HL-60/S4 treated with retinoic acid at 250 ng/mL for 4 days and 3 days (cell line): Measurements from ENCODE around the gene XCR1.

Experiments
- in situ Hi-C: fragments of 300-500 bp; cut with MboI; formaldehyde crosslinking; loops from 2 replicates; pipeline ENCODE4 v1.7.0; 2022; ENCODE audit warnings: low sequenced_read_pairs

XCR1 gene

GRCh38 chr3:45986303-45986982 is 40.8 kb downstream of the XCR1 start:
- in situ Hi-C loops = no loop called here

GRCh38 chr3:45985532-45986302 is 41.6 kb downstream of the XCR1 start:
- in situ Hi-C loops = no loop called here

DNA sequence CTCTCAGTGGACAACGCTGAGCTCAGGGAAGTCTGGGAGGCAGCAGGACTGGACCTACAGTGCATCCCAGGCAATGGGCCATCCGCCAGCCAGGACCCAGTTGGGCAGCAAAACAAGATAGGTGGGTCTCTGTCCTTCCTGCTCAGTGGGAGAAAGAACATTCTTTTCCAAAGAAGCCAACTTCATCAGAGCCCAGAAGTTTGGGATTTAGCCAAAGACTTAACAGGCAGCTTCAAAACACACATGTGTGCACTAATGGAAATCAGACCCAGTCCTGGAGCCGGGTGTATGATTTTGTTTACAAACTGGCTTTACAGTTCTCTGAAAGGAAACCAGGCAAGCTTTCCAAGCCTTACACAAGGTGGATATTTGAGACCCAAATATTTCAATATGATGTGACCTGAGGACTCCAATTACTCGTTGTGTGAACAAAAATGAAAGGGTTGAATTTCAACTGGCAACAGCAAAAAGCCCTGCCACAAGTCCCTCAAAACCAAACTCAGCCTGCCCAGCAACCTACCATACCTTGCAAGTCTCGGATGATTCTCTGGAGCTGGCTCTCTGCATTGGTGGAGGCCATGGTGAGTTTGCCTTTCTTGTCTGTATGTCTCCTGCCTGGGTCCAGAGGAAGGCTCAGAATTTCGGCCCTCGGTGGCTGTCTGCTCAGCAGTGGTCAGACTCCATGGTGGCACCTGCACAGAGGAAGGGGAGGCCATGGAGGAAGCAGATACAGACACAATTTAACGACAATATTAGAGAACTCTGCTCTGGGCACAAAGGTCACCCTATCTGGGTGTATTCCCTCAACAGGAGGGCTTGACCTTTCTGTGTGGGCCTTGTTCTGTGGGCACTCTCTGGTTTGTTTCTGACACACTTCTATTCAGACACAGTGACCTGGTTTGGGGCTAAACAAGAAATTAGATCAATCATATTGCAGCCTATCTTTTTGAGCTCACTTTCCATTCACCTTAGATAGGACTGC is 42.7 kb downstream of the XCR1 start:
- in situ Hi-C loops = no loop called here

GRCh38 chr3:45983770-45984169 is 43.5 kb downstream of the XCR1 start:
- in situ Hi-C loops = no loop called here

DNA sequence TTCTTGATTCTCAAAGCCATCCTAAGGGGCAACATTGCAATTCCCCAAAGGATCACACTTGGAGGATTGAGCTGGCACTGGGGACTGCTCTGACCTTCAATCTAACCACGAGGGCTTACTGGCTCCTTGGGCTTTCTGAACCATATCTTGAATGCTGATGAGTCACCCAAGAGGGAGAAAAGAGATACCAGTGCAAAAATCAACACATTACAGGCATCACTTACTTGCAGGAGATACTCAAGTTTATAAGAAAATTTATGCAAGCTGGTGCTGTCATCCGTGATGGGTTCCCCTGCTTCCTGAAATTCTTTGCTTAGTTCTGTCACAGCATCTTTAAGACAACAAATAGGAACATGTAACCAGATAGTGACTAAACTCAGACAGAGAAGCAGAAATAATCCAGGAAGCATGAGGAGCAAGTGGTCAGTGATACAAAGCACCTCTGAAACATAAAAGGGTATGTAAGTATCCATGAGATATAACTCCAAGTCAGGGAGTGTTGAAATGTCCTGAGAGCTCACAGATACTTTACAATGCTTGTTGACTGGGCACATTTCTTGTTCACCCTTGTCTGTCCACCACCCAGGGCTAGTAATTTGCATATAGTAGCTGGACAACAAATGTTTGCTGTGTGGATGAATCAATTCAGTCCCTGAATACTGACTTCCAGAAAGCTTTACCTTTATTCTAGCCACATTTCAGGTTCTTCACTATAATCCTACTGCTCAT is 45.8 kb downstream of the XCR1 start:
- in situ Hi-C loops = no loop called here

DNA sequence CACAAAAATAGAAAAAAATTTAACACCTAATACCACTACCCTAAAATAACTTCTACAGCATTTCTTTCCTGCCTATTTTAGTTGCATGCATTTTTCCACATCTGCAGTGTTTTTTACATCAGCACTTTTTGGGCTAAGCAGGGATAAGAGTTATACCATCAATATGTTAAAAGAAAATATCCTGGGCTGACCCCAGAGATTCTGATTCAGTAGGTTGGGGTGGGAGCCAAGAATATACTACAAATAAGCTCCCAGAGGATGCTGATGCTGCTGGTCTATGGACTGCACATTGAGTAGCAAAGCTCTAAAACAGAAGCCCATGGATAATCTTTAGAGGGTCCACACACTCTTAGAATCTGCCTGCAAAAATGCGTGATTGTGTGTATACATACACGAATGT is 46.5 kb downstream of the XCR1 start:
- in situ Hi-C loops = no loop called here

GRCh38 chr3:45980229-45980813 is 47.0 kb downstream of the XCR1 start:
- in situ Hi-C loops = no loop called here

DNA sequence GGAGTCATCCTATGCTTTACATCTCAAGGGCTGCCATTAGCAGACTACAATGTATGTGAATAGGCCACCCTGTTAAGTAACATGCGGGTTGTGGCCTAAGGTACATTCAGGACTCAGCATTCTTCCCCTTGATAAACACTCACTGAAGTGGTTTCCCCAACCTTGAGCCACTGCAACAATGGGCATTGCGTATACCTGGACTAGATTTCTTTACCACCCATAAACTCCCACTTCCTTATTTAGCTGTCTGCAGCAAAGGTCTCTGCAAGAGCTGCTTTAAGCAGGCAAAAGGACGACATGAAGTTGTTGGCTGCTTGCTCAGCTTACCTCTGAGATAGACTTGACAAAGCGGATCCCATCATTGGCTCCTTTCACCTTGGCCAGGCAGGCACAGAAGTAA is 47.9 kb downstream of the XCR1 start:
- in situ Hi-C loops = no loop called here

DNA sequence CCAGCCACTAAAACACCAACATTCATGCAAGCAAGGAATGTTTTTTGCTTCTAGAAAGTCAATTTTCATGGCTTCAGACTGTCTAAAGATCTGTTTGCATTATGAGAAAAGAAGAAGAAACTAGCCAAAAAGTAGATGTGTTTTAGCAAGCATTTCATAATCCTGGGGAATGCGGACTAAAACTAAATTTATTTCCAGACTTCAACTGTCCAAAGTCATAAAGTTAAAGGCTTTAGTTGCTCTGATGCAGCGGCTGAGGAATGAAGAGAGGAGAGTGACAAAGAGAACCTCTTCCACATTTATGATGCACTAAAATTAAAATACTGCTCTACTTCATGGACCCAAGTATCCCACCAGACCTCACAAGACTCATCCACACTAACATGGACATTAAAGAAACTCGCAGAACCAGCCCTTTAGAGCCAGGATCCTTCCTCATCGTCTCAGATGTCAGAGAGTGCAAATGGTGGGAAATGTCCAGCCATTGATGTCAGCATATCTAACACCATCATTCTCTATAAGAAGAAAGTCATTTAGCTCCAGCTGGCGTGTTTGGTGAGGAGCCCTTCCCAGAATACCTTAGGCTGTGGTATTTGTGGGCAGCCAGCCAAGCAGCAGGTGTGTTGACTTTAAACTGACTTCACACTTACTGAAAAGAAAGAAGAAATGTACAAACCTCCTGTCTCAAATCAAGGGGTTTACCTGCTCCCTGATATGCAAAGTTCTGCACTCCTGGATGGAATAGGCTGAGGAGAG is 49.1 kb downstream of the XCR1 start:
- in situ Hi-C loops = no loop called here

GRCh38 chr3:45976191-45977091 is 50.8 kb downstream of the XCR1 start:
- in situ Hi-C loops = no loop called here

DNA sequence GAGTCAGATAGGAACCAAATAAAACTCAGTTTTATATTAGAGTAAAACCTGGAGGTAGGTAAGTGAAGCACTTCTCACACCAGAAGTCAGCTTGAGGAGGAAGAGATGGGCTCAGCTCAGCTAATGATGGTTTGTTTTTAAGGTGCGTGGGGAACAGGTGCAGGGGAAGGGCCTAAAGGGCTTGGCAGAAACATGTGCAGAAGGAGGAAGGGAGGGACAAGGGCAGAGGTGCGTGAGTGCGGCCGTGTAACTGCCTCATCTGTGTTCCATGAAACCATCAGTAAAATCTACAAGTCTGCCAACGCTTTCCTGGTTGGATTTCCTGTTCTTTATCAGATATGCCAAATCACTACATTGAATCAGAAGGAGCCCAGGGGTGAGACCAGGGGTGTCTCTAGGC is 51.6 kb downstream of the XCR1 start:
- in situ Hi-C loops = no loop called here

DNA sequence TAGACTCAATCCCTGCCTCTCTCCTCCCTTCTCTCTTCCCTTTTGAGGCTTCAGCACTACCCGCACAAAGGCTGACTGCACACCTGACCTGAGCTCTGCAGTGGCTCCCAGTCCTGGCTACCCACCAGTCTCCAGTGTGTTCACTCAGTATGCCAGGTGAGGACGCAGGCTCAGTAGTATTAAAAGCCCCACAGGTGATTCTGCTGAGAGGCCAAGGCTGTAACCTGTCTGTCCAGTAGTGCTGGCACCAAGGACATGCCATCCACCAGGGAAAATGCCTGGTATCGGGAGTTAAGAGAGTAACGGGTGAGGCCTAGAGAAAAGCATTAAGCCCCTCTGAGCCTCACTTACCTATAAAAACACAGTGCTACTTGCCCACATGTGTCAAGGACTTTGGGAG is 52.6 kb downstream of the XCR1 start:
- in situ Hi-C loops = no loop called here

DNA sequence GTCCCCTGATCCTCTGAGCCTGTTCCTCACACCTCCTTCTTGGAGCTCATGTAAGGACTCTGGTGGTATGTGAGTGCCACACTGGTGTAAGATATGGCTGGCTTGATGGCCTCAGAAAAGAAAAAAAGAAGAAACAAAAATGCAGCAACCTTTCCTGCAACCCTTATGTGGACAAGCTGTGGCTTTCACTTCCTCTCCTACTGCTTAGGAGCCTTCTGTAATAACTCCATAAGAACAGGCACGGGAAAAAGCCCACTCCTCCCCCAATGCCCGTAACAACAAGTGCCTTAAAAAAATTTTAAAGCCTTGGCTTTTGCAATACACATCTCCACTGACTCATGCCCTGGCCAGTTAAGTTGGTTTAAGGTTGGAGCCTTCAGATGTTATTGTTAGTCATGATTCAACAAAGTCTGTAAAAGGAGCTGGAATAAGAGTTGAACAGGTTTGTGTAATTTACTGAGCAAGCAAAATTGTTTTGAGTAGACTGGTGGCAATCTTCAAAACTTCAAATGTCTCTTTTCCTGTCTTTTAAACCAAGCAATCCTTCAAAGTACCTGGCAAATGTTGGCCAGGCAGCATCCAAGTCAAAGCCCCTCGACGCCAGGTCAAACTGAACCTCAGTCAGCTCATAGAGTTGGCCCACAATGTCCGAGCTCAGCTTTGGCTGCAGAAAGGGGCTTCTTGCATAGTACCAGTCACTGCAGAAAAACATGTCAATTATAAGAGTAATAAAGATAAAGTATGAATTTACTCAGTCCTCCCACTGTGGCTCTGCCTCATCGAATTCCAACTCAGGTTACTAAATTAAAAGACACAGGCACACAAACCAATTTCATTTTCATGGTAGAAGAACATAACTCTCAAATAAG is 54.5 kb downstream of the XCR1 start:
- in situ Hi-C loops = no loop called here

GRCh38 chr3:45969953-45970352 is 57.3 kb downstream of the XCR1 start:
- in situ Hi-C loops = no loop called here

- in situ Hi-C loops = no loop called here
These were observed 58.2 kb downstream of the XCR1 start for GRCh38 chr3:45969116-45969515.

DNA sequence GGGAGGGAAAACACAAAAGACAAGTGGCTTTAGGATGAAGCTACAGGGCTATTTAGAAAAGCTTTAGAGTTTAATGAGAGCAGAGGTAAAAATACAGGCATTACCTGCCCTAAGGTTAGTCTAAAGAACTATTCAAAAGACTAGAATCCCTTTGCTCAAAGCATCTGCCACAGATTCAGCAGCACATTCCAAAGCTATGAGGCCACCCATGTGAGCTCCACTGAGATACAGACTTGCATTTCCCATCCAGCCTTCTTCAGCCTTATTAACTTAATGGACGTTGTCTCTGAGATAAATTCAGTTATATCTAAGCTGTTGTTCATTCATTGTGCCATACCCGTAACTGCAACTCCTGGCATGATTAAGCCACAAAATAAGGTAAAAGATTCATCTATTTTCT is 58.6 kb downstream of the XCR1 start:
- in situ Hi-C loops = no loop called here

DNA sequence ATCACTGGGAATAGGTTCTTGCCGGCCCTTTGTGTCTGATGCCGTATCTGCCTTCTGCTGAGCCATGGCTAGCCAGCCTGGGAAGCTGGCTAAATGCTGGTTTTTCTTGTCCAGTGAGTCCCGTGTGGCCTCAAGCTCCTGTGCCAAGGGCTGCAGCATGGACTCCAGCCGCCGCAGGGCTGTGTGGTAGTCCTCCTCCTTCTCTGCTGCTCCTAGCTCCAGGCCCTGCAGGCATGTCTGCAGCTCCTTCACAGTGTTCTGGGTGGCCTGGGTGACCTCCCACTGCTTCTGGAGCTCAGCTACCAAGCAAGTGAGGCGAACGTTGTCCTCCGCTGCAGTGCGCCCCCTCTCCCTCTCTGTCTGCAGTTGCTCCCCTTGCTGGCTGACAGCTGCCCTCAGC is 59.1 kb downstream of the XCR1 start:
- in situ Hi-C loops = no loop called here

DNA sequence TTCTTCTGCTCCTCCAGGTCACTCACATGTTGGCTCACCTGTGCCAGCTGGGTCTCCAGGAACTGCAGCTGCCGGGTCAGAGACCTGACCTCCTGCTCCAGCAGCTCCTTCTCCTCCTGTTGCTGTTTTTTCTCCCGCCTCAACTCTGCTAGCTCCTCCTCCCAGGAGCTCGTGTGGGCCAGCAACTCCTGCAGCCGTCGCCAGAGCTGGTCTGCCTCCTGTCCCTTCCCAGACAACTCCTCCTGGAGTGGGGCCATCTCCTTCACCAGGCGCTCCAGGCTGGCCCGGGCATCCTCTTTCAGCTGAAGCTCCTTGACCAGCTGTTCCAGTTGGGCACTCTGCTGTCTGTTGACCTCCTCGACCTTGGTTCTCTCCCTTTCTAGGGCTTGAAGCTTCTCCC is 59.6 kb downstream of the XCR1 start:
- in situ Hi-C loops = no loop called here
